BJ (cell line): ENCODE results near the gene MMP15. TPM values are rescaled to one million over a fixed set of nuclear protein-coding genes. Genes with fewer than 3 reads are reported as not detected.

Experiments
- CTCF ChIA-PET: fragments of 350-600 bp; formaldehyde crosslinking; extraction: SDS; loops from one replicate; lab custom pipeline; 2021; ENCODE audit warnings: antibody characterized with exemption, inconsistent platforms; lab: Yijun Ruan, JAX
- POLR2A ChIA-PET: fragments of 300-600 bp; sonication (Branson Sonifier 250); formaldehyde crosslinking; extraction: SDS; loops from one replicate; lab custom pipeline; 2021; ENCODE audit warnings: antibody characterized with exemption; lab: Charles Lee
- DNase-seq: peaks from one replicate; pipeline ENCODE4 v3.0.0-alpha.2; 2011; ENCODE audit warnings: low read depth
- H3K27me3 ChIP-seq: 2 replicates; pipeline ENCODE4 v1.6.0; 2011; ENCODE audit warnings: low read length; ENCODE audit not compliant: control insufficient read depth, insufficient read depth
- H3K36me3 ChIP-seq: 2 replicates; pipeline ENCODE4 v1.5.1; 2011; ENCODE audit warnings: low read length; ENCODE audit not compliant: control insufficient read depth, insufficient read depth
- H3K4me3 ChIP-seq: 2 replicates; pipeline ENCODE4 v1.5.1; 2011; ENCODE audit warnings: low read depth, mild to moderate bottlenecking, control low read depth, low read length
- CTCF ChIP-seq: IDR thresholded peaks from 2 replicates; pipeline ENCODE4 v1.5.1; 2011; ENCODE audit warnings: low read depth, mild to moderate bottlenecking, control low read depth, inconsistent platforms, low read length, moderate library complexity; ENCODE audit not compliant: insufficient read depth
- polyA plus RNA-seq: library from polyadenylated mRNA; depleted of rRNA; stranded (reverse); fragments of >200 nt; gene quantifications from 2 replicates; pipeline ENCODE4 v1.2.3, GENCODE V29; 2011

MMP15 gene
- polyA plus RNA-seq, 1 experiment, result 1.1 TPM

DNA sequence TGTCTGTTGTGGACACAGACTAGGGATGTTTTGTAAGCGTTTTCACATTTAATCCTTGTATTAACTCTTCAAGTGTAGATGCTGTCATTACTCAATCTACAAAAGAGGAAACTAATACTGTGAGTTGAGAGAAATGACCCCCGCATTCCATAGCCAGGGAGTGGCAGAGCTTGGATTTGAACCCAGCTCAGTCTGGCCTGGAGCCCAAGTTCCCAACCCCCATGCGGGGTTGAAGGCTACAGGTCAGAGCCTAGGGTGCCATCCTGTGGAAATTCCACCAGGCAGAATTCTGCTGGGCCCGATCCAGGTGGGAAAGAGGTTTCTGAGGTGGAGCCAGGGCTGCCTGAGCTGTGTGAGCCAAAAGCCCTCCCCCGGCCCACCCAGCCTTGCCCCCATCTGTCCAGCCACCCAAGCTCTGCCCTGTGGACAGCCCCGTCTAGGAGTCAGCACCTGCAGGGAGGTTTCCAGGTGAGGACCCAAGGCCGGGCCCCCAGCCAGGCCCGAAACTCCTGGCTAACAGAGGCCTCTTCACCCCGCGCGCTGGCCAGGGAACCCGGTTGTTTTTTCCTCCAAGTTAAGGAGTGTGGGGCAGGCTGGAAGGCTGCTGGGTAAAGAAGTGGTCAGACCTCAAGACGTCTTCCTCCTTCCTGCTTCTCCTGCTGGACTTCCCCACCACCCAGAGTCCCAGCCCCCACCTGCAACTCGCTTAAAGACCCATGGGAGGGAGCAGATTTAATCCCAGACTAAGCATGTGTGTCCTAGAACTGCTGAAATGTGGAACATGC, 5.7 kb downstream of the MMP15 start:
- DNase-seq, result no peak
- no peaks in the 10 kb centered on the region for H3K36me3 ChIP-seq
- peaks cover 9% of the 10 kb centered on the region for H3K27me3 ChIP-seq
- H3K4me3 ChIP-seq, result no peak overlapping the region
- POLR2A ChIA-PET, result no interaction called here
- CTCF ChIA-PET, result no interaction called here
- no peak for TF ChIP-seq CTCF

DNA sequence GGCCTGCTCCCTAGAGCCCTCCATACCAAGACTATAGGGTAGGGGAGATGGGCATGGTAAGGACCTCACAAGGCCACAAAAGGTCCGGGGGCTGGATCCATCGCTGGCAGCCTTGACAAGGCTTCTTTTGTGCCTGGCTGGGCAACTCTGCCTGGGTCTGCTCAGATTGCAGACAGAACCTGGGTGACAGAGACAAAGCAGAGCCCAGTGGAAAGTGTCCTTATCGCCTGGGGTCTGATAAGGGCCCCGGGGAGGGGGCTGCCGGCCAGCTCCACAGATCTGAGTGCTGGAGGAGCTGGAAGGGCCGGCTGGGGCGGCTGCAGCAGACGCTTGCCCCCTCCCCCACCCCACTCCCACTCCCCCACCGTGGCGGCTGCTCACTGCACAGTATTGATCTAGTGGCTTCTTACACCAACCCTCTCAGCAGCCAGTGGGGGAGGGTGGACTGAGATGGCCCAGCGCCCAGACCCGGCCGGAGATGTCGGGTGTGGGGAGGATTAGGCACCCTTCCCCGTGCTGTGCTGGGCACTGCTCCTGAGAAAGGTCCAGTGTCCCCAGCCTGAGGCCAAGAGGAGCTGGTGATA, 7.2 kb downstream of the MMP15 start:
- TF ChIP-seq CTCF, result no peak
- ChIA-PET CTCF (interaction anchor here (0.6 to 1.3 kb wide), 4 partner anchors 11 to 455 kb away, joined by 3 to 4 read pairs (median 3); no protein-coding TSS in a partner anchor), POLR2A (no interaction called here)
- Histone ChIP-seq H3K4me3 (no peak overlapping the region), H3K27me3 (peaks cover 2% of the 10 kb centered on the region), H3K36me3 (no peaks in the 10 kb centered on the region)
- DNase-seq, result no peak

GRCh38 chr16:58034128-58034685, 8.7 kb downstream of the MMP15 start:
- no peak for DNase-seq
- Histone ChIP-seq H3K27me3 (peaks cover 2% of the 10 kb centered on the region; the same call in 1 of the 2 replicates), H3K4me3 (no peak overlapping the region), H3K36me3 (no peaks in the 10 kb centered on the region)
- ChIA-PET CTCF (interaction anchor here (0.5 to 1.2 kb wide), 2 partner anchors 11 to 28 kb away, joined by 3 read pairs; no protein-coding TSS in a partner anchor), POLR2A (no interaction called here)
- no peak for TF ChIP-seq CTCF

GRCh38 chr16:58034774-58035173, 9.2 kb downstream of the MMP15 start:
- CTCF ChIA-PET, result interaction anchor here (1.2 kb wide), 1 partner anchor 11 kb away, joined by 3 read pairs; no protein-coding TSS in a partner anchor
- no peaks in the 10 kb centered on the region; the same call in 1 of the 2 replicates for H3K27me3 ChIP-seq
- H3K36me3 ChIP-seq, result no peaks in the 10 kb centered on the region
- no peak for TF ChIP-seq CTCF
- DNase-seq, result no peak
- H3K4me3 ChIP-seq, result no peak overlapping the region
- POLR2A ChIA-PET, result no interaction called here
